GM21515 (cell line): ENCODE results near the gene BBLN.
"Not testable (repeated sequence)": the region's sequence is repeated elsewhere in the genome, so short reads cannot be mapped to it uniquely, and the experiment has no call there.

Source experiments
- ATAC-seq: cut with Tn5 transposase; IDR thresholded peaks from one replicate; pipeline ENCODE4 v1.9.1; 2021; ENCODE audit not compliant: unreplicated experiment

The BBLN gene

DNA sequence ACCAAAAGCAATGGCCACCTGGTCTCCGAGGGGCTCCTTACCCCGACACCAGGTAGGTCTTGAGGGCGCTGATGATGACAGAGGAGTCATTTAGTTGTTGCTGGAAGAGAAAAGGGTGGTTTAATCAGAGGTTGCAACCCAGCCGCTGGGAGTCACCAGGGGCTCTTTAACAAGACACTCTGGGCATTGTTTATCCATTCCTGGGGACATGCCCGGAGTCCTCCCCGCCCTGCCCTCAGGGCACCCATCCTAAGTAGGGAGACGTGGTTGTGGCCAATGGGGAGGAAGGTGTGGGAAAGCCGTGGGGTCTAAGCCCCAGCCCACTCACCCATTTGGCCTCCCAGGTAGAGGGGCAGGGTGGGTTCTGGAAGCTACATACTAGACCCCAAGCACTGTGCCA lies 35.6 kb upstream of the BBLN start:
- ATAC-seq: no peak

DNA sequence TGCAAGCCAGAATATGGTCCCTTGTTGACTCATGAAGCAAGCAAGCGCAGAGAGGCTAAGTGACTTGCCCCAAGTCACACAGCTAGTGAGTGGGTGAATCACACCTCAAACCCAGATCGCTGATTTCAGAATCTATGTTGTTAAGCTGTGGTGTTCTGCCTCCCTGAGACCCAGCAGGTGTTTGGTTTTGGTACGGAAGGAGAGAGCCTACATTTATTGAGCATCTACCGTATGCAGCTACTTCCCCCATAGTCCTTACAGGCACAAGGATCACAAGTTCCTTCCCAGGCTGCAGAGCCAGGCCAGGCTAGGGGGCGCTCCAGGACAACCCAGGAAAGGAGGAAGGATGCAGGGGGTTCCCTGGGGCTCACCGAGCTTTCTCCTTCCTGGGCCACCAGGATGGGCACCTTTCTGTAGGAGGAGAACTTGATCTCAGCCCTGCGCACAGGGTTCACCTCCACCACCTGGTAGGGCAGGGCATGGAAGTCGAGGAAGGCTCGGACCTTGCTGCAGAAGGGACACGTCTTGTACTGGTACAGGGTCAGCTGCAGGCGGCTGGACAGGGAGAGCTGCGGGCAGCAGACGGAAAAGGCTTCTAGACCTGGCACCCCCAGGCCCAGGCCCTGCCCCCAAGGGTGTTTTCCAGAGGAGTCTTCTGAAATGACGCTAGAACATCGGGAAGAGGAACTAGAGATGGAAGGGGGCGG lies 35.0 kb upstream of the BBLN start:
- no peak for ATAC-seq

DNA sequence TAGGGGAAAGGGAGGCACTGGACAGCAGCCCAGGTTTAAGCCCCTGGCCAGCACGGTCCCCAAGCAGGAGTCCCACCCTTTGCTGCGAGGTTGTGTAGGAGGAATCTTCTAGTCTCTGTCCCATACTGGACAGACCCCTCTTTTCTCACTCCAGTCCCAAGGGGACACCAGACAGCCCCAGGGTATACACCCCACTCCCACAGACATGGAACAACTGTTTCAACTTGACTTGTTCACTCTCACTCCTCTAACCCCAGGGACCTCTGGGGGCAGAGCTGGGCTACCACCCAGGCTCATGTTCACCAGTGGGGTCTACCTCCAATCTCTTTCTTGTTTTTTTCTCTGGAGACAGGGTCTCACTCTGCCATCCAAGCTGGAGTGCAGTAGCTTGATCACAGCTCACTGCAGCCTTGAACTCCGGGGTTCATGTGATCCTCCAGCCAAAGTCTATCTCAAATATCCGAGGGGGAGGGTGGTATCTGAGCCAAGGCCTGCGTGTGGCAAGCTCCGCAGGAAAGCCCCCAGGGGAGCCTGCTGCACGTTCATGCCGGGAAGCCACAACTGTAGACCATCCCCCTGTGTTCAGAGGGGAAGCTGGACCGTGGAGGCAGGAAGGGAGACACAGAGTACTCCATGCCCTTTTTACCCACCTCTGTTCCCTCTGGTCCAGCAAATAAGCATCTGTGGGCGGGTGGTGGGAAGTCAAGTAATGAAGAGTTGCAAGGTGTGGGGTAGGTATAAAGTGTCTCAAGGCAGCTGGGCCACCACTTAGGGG lies 34.3 kb upstream of the BBLN start:
- ATAC-seq: no peak

DNA sequence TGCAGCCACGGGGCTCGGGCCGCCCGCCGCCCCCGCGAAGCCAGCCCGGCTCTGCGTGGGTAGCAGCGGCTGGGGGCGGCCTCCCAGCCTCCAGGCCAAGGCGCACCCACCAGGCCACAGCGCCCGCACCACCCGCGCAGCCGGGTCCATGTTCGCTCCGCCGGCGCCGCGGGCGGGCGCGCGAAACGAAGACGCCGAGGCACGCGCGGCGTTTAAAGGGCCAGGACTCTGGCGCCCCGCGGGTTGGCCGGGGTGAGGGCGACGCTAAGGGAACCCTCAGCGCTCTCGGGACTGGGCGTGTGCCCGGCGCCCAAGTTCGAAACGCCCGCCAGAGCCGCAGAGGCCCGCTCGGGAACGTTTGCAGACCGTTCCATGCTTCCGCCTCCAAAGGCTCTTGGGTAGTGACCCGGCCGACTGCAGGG lies 32.5 kb upstream of the BBLN start, which contains the start of gene PTGES2:
Gene PTGES2 (minus strand): TSS at position 162 of the 422 bp plus-strand sequence. CDS start 12 bp downstream, at position 150.
- peak; percentile 45 for ATAC-seq

DNA sequence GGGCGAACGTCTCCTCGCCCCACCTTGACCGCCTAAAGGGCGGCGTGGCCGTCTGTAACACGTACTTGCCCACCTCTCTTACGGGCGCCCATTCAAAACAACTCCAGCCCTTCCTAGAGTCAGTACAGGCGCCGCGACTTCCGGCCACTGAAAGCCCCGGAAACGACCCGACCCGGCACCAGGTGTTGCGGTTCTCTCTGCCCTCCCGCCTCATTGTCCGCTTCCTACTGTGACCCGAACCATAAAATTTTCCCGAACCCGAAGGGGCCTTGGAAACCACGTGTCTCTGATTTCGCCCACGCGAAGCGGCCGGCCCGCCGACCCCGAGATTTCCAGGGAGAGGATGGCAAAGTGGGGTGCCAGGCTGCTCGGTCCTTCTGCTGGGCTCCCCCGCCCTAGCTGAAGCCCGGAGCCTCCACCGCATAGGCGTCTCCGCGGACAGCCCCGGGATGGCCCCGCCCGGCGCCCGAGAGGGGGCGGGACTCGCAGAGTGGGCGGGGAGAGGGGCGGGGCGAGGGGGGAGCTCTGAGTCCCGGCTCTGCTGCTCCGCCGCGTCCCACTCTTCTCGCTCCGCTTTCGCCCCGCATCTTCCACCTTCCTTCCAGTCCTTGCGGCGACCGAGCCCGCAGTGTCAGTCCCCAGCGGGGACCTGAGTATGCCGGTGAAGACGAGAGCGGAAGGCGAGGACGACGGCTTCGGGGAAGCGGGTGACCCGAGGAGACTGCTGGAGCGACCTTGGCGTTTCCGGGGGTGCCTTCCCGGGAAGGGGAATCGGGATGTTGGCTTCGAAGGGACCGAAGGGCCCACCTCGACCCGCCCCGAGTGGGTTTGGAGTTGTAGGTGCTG lies 31.9 kb upstream of the BBLN start:
- peak; percentile 57 for ATAC-seq

DNA sequence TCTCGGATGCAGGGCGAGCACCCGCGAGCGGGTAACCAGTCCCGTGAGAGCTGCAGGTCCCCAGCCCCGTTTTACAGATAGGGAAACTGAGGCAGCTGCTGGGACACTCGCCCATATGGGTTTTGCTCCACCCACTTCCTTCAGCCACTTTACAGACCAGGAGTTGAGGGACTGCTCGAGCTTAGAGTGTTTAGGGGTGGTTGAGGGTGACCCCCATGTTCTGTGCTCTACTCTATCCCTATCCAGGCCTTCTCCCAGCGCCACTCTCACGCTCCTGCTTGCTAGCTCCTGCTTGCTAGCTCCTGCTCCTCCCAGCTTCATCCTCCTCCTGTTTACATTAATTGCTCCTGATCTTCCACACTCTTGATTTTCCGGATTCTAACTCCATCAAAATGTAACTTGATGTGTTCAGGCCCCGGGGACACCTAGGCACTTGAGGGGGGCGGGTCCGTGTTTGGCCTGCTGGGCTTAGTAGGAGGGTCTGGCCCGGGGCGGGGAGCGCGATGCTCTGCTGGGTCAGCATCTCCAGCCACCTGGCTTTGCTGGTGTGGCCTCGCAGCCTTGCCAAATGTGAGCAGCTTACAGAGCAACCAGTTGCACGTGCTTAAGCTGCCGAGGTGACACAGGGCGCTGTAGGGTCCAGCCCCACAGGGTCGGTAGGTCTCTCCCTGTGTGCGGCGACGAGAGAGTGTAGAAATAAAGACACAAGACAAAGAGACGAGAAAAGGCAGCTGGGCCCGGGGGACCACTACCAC lies 31.1 kb upstream of the BBLN start:
- ATAC-seq: no peak

DNA sequence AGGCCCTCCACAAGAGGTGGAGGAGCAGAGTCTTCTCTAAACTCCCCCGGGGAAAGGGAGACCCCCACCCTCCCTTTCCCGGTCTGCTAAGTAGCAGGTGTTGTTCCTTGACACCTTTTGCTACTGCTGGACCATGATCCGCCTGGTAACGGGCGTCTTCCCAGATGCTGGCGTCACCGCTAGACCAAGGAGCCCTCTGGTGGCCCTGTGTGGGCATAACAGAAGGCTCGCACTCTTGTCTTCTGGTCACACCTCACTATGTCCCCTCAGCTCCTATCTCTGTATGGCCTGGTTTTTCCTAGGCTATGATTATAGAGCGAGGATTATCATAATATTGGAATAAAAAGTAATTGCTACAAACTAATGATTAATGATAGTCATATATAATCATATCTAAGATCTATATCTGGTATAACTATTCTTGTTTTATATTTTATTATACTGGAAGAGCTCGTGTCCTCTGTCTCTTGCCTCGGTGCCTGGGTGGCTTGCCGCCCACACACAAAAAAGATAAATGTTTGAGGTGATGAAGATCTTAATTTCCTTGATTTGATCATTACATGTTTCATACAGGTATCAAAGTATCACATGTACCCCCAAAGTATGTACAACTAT lies 30.0 kb upstream of the BBLN start:
- not testable (repeated sequence) for ATAC-seq

DNA sequence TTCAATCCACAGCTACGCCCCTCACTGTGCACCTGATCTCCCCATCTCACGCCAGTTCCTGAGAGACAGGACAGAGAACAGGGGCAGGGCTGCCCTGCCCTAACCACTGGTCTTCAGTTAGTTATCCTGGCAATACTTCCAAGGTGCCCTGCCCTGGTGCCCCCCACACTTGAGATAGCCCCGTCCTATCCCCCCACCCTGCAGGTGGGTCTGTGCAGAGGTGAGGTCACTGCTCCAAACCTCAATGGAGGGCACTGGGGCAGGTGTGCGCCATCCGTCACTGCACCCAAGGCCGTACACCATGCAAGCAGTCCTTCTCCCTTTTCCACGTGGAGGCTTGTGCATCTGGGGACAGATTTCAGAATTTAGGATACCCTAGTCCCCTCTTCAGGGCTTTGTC lies 29.4 kb upstream of the BBLN start:
- ATAC-seq: not testable (repeated sequence)

DNA sequence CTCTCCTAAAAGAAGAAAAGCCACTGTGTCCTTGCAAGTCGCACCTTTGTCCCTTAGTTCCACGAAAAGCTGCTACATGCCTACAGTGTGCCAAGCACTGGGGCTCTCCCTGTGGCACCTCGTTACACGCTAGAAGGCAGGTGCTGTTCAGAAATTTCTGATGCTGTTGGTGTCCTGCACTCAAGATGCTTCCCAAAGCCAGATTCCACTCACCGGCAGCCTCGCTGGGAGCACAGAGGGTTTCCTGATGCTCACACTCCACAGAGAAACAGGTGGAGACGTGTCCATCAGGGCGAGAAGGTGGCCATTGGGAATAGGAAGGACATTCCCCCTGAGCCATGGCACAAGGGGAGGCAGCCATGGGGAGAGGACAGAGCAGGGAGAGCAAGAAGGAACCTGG lies 28.7 kb upstream of the BBLN start:
- ATAC-seq: not testable (repeated sequence)

DNA sequence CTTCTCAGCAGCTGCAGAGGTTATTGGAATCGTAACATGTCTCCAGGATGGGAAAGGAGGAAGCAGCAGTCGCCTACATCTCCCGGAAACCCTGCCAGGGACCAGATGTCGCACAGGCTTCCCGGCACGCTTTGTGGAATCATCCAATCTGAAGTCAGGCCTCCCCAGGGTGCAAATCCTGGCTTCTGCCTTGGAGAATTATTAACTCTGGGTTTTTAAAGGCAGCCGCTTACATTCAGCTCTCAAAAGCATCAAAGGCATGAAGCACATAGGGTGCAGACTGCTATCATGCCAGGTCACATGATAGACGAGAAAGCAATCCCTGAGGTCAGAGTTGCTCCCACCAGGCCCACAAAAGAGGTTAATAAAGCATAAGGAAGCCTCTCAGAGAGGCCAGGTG lies 27.9 kb upstream of the BBLN start:
- ATAC-seq: not testable (repeated sequence)

DNA sequence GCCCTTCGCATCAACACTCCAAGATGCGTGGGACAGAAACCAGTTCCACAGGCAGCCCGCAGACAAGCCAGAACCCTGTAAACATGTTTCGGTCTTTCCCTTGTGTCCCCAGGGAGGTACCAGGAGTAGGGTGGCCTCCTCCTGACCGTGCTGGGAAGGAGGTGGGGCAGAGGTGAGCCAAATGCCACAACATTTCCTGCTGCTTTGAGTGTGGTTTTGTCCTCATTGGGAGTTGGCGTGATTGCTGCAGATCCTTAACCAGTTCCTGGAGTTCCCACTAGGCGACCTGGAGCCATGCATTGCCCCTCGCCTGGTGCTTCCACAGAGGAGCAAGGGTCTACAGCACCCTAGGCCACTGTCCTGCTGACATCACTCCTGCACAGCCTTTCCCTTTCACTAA lies 24.5 kb upstream of the BBLN start:
- not testable (repeated sequence) for ATAC-seq

DNA sequence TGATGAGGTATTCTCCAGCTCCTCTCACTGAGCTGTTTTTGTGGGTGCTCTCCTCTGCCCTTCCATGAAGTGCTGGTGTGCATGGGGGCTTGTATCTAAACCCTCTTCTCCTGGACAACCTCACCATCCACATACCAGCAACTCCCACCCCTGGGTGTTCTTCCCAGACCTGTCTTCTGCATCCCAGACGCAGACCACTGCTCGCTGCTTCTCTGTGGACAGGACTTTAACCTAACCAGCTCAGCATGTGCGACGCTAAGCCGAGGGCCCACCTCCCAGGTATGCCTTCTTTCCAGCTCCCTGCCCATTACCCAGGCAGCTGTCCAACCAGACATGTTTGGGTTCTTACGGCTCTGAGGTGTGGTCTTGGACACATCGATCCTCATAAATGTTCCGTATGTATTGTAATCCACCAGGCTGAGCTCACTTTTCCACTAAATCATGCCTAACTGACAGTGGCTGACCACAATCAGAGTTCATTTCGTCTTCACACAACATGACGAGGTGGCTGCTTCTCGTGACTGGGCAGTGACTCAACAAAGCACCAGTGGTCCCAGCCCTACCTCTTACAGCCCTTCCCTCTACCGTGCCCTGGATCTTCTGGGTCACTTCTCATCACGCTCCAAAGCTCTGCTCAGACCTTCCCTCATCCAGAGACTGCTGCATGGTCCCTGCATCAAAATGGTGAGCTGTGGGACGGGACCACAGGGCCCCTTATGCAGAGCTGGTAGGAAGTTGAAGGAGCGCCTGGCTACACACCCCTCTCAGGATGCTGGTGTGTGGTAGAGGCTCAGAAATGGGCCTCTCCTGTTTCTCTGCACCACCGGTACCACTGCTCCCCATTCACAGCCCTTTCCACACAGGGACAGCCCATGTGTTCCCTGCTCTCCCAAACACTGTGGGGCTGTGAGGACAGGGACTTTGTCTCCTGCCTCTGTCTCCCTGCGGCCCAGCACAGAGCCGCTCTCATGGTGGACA lies 23.0 kb upstream of the BBLN start:
- ATAC-seq: no peak

DNA sequence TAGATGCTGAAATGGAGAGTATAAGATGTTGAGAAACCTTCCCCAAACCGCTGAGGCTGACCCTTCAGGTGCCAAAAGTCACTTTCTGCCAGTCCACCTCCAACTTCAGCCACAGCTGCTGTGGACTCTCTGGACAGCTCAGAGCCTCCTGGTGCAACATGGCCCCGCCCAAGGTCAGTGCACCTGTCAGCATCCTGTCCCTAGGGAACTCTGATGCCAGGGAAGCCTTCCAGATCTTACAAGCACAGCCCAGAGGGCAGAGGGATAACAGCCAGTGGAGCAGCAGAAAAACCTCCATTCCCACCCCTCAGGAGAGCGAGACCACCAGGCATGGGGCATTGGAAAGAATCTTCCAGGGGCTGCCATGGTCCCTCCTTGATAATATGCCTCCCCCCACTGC lies 22.1 kb upstream of the BBLN start:
- ATAC-seq: no peak

DNA sequence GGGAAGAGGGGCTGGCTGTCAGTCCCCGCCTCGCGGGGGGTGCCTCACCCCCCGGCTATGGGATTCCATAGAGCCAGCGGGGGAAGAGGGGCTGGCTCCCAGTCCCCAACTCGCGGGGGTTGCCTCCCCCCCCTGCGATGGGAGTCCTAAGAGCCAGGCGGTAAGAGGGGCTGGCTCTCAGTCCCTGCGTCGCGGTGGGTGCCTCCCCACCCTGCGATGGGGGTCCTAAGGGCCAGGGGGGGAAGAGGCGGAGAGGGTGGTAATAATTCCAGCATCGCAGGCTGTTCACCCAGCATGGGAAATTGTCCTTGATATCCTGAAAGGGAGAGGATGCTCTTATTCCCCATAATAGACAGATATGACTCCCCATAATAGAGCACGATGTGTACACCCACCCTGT lies 20.4 kb upstream of the BBLN start:
- ATAC-seq: no peak

DNA sequence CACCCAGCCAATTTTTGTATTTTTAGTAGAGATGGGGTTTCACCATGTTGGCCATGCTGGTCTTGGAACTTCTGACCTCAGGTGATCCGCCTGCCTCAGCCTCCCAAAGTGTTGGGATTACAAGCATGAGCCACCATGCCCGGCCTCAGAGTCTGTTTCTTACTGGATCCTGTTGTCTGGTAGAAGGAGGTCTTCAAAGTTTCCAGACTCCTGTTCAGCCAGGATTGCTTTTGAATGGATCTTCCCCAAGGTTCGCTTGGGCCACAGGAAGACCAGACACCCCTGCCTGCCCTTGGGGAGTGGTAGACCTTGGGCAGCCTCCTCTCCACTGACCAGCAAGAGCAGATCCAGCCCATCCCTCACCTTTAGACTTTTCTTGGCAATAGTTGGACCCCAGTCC lies 18.5 kb upstream of the BBLN start:
- ATAC-seq: no peak

DNA sequence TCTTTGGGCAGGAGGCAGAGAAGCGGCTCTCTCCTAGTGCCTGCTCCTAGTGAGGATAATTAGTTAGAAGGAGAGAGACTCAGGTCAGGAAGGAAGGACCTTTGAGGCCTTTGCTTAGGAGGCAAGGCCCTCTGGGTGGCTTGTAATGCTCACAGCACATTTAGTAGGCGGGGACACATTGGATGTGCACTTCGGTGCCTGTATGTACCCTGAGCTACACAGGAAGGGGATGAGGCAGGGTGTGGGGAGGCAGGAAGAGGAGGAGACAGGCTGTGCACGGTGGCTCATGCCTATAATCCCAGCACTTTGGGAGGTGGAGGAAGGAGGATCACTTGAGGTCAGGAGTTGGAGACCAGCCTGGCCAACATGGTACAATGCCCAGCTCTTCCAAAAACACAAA lies 18.0 kb upstream of the BBLN start:
- ATAC-seq: no peak

DNA sequence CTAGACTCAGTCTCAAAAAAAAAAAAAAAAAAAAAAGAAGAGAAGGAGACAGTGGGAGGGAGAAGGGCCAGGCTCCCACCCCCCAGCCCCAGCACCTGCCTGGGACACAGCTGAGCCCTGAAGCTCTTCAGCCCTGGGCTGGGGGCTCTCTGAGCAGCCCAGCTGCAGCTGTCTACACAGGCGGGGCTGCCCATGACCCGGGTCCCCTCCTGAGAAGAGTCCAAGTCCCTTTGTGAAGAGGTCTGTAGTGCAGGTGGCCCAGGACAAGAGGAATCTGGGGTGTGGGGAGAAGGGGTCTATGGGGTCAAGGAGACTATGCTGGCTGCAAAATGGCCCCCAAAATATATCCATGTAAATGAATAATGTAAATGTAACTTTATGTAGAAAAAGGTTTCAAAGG lies 17.5 kb upstream of the BBLN start:
- no peak for ATAC-seq

DNA sequence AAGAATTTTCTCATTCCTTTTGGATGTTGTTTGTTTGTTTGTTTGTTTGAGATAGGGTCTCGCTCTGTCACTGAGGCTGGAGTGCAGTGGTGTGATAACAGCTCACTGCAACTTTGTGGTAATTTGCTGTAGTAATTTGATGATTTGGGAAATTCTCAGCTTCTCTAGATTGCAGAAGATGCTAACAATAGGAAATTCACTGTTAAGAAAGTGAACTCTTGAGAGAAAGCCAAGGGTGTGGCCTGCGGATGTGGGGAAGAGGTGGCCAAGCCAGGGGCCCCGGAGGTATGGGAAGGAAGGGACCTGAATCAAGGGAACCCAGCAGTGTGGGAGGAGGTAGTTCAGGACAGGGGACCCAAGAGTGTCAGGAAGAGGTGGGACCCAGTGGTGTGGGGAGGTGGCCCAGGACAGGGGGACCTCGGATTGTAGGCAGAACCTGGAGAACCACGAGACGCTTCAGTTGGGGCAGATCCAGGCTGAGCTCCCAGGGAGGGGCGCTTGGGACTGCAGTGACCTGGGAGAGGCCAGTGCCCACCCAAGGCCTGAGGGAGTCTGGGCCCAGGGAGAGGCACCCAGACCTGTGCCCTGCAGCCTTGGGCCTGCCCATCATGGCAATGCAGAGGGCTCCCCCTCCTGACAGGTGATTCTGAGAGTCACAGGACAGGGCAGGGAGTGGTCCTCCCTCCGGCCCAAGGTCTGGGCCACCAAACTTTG lies 16.4 kb upstream of the BBLN start:
- ATAC-seq: no peak
